HL-60/S4 (cell line): ENCODE measurements around the gene PLCG2.
"Not testable (repeated sequence)": the region's sequence is repeated elsewhere in the genome, so short reads cannot be mapped to it uniquely, and the experiment has no call there.

Source experiments
- in situ Hi-C: fragments of 300-500 bp; cut with MboI; formaldehyde crosslinking; loops from 2 replicates; pipeline ENCODE4 v1.14.3; 2022; ENCODE audit warnings: low sequenced_read_pairs

The PLCG2 gene

DNA sequence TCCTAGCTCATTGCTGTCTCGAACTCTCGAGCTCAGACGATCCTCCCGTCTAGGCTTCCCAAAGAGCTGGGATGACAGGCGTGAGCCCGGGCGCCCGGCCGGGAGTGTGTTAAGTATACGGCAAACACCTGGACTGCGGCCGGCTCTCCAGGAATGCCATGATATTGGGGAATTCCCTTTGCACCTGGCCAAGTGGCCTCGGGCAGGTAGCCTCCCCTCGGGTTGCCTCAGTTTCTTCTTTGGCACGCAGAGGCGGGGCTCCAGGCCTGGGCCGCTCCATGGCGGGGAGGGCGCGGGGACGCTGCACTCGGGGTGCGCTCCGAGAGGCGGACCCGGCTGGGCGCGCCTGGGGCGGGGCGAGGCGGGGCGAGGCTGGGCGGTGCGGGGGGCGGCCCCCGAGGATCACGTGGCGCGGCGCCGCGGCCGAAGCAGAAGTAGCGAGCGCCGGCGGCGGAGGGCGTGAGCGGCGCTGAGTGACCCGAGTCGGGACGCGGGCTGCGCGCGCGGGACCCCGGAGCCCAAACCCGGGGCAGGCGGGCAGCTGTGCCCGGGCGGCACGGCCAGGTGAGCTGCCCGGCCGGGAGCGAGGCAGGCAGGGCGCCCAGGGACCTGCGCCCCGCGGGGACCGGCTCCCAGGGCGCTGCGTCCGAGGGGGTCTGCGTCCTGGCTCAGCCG, at the start of gene PLCG2:
TSS of gene PLCG2 (plus strand) at position 431 of the 675 bp plus-strand sequence. CDS start 6,699 bp downstream, outside the sequence.
- in situ Hi-C loops, result no loop called here

DNA sequence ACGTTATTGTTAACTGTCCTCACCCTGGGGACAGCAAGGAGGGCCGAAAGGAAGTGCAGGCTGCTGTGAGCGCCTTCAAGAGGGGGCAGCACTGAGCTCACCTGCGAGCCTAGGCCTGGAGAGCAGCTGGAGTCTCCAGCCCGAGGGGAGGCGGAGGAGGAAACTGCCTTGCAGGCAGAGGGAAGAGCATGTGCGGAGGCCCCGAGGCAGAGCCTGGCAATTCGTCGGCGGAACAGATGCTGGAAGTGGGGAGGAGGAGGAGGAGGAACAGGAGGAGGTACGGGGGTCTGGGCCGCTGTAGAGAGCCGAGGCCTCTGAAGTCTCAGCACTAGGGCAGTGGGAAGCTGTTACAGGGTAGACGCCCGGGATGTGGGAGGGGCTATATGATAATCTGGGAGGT, 49.6 kb upstream of the PLCG2 start:
- in situ Hi-C loops, result loop anchor here (10.0 kb wide), 2 partner anchors 105 to 365 kb away; no protein-coding TSS in a partner anchor

DNA sequence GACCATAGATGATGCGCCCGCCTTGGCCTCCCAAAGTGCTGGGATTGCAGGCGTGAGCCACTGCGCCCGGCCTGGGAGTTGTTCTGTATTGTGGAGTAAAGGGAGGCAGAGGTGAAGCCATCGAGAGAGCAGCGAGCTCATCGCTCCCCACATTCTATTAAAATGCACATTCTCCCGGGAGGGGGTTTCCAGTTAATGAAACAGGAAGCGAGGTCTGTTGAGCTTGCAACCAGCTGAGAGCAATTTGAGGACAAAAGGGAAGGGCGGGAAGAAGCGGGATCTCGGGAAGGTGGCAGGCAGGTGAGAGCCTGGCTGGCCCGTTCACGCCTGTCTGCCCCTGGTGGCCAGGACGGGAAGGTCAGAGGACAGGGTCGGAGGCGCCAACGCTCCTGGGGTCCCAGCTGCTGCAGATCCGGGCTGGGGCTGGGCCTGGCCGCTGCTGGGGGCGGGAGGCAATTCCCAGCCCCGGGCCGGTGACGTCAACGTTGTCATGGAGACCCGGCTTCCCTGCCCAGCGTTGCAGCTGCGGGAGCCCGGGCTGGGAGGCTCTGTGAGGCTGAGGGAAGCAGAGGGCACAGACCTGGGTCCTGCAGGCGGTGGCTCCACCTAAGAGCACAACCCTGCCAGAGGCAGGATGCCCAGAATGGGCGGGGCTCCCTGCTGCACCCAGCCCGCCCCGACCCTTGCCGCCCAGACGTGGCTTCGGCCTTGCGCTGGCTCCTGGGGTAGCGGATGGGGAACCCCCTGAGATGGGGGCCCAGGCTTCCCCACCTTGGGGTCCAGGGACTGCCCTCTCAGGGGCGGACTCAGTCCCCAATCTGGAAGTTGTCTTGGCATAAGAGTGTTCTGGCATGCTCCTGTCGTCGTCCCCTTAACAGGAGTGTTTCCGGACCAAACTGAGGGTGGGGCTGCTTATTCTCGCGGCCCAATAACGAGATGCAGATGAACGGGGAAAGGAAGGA, 48.7 kb upstream of the PLCG2 start:
- in situ Hi-C loops, result no loop called here

DNA sequence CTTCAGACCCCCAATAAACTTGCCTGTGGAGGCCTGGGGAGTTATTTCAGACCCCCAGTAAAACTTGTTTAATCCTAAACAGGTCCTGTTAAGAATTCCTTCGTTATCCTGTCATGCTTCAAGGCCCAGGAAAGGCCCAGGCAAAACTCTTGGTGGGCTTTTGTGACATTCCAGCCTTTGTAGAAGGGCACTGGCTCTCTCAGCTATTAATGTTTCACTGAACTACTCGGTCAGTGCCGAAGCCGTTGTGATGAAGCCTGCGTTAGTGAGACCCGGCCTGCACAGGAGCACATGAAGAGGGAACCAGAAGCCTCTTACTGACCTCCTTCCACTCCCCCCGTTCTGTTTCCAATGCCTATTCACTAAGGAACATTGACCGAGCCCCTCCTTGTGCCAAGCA, 47.4 kb upstream of the PLCG2 start:
- in situ Hi-C loops, result no loop called here

DNA sequence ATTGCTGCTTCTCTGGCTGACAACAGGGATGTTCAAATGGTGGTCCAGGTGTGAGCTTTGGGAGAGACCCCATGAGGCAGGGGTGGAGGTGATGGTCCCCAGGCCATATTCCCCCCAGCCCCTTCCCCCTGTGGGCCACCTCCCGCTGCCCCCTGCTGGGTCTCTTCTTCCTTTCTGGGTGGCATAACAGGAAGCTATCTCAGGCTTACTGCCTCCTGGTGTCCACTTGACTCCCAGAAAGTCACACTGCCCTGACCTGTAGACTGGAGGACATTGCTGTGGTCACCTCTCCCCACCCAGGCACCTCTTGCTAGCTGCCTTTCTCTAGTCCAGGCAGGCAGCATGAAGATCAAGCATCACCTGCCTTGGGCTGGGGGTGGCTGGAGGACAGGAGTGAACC, 46.4 kb upstream of the PLCG2 start:
- in situ Hi-C loops, result no loop called here

DNA sequence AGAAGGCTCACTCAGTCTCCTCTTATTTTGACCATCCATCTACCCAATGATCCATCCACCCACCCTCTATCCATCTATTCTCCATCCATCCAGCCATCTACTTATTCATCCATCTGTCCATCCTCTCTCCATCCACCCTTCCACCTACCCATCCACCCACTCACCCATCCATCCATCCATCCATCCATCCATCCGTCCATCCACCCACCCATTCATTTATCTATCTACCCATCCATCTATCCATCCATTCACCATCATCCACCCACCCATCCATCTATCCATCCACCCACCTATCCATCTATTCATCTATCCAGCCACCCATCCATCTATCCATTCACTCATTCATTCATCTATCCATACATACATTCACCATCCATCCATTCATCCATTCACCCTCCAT, 45.8 kb upstream of the PLCG2 start:
- in situ Hi-C loops, result no loop called here

DNA sequence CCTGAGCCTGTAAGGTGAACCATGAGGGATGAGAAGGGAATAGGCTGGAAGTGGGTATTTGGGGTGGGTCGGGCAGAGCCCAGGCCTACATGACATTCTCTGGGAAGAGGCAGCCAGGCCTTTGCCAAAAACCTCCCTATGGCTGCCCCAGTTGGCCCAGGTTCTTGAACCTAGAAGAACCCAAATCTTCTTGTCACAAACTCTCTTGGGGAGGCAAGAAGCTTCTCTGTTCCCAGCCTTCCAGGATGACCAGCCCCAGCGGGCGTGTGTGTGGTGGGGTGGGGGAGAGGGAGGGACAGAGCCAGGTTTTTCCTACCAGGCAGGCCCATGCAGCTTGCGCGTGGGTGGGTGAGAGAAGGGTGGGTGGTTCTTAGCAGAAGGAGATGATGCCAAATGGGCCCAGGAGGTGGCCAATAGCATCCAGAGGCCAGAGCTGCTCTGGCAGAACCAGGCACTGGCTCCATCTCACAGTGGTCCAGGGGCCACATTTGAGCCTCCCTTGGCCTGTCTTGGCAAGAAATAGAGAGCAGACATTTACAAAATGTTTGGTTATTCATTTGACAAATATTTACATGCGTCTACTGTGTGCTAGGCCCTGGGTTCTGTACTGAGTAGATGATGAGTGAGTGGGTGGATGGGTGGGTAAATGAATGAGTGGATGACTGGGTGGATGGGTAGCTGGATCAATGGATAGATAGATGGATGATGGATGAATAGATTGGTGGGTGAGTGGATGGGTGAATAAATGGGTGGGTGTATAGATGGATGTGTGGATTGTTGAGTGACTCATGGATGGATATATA, 44.3 kb upstream of the PLCG2 start:
- in situ Hi-C loops, result no loop called here

DNA sequence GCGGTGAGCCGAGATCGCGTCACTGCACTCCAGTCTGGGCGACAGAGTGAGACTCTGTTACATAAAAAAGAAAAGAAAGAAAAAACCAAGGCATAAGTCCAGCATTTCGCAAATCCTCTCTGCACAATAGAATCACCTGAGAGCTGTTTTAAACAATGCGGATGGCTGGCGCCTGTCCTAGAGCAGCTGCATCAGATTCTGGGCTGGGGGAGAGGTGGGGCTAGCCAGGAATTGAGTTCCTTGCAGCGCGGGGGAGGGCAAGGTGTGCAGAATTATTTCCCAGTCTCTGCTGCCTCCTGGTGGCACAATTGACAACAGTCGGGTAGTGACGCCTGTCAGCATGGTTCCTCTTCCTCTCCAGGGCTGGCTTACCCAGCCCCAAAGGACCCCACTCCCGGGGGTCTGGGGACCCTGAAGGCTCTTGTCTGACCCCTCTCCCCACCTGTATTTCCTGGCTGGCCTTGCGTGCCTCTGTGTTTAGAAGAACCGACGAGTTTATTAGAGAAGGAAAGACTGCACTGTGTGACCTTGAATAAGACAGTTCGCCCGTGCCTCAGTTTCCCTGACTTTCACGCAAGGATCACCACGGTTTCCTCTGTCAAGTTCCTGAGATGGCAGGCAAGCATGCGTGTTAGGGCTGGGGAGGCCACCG, 41.1 kb upstream of the PLCG2 start:
- in situ Hi-C loops, result no loop called here

DNA sequence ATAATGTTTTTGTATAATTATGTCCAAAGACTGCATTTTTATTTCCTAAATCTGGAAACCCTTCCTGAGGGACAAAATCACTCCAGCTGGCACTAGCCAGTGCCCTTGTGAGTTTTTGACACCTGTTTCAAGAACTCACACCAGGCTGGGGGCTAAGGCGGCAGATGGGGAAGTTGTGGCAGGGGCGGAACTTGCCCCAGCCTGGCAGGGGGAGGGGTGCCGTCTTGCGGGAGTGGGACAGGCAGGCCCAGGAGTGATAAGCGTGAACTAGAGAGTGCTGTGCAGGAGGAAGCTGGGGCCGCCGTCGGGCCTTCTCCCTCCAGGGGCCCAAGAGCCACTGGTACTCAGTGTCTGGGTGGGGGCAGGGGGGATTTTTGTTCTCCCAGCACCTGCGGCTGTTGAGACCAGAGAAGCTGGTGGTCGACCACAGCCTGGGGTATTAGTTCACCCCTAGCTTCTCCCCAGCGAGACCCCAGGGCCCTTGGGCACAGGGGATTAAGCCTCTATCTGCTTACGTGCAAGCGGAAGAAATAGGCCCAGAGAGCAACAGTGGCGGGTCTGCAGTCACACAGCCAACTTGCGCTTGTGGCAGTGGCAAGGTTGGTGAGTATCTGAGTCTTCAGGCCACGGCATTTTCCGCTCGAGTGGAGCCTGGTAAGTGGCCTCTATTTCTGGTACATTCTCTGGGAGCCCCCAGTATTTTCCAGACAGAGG, 40.2 kb upstream of the PLCG2 start:
- in situ Hi-C loops, result no loop called here

DNA sequence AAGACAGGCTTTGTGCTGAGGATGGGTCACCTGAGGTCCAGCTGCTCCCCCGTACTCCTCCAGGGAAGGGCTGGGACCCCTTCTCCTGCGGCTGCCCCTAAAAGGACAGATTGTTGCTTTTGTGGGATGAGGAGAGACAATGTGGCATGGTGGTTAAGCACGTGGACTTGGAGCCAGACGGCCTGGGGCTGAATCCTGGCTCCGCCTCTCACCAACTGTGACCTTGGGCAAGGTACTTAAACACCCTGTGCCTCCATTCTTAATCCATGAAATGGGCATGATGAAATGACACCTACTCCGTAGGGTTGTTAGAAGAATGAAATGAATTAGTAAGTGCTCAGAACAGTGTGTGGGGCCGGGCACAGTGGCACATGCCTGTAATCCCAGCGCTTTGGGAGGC, 39.6 kb upstream of the PLCG2 start:
- in situ Hi-C loops, result no loop called here

DNA sequence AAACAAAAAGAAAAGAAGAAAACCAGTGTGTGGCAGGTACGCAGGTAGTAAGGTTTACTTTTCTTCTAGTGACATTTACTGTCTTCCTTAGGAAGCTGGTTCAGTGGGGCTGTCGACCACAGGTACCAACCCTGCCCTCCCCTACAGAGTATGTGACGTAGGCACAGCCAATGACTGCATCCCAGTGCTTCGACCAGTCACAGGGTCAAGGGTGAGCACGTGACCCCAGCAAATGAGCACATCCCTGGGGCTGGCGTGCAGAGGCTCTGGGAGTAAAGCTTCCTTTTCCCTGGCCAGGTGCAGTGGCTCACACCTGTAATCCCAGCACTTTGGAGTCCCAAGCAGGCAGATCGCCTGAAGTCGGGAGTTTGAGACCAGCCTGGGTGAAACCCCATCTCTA, 38.9 kb upstream of the PLCG2 start:
- in situ Hi-C loops, result no loop called here

DNA sequence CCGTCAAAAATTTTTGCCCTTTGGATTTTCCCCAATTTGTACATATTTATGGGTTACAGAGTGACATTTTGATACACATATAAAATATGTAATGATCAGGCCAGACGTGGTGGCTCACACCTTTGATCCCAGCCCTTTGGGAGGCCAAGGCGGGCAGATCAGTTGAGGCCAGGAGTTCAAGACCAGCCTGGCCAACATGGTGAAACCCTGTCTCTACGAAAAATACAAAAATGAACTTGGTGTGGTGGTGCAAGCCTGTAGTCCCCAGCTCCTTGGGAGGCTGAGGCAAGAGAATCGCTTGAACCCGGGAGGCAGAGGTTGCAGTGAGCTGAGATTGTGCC, 37.7 kb upstream of the PLCG2 start:
- in situ Hi-C loops, result not testable (repeated sequence)

DNA sequence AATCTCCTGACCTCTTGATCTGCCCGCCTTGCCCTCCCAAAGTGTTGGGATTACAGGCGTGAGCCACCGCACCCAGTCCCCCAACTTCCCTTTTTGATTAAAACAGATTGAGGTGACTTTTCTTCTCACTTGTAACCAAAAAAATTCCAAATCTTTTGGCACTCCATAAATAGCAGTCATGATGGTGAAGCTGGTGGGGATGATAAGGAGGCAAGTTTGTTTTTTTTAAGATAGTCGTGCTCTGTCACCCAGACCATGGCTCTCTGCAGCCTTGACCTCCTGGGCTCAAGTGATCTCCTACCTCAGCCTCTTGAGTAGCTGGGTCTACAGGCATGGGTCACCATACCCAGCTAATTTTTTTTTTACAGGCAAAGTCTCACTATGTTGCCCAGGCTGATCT, 34.7 kb upstream of the PLCG2 start:
- in situ Hi-C loops, result no loop called here

DNA sequence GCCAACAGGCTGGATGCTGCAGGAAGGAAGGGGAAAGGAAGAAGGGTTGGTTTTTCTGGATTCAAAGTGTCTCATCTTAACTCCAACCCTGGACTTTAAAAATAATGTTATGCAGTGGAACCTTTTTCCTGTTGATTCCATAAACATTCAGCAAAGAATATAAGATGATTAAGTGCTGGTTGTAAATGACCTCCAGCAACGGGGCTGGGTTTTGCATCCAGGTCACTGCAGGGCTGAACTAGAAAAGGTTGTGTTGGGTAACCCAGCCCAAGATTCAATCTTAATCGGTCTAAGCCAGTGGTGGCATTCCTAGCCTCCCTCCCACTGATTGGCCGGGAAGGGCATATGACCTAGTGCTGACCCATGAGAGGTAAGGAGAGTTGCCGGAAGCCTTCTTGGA, 34.2 kb upstream of the PLCG2 start:
- in situ Hi-C loops, result no loop called here

DNA sequence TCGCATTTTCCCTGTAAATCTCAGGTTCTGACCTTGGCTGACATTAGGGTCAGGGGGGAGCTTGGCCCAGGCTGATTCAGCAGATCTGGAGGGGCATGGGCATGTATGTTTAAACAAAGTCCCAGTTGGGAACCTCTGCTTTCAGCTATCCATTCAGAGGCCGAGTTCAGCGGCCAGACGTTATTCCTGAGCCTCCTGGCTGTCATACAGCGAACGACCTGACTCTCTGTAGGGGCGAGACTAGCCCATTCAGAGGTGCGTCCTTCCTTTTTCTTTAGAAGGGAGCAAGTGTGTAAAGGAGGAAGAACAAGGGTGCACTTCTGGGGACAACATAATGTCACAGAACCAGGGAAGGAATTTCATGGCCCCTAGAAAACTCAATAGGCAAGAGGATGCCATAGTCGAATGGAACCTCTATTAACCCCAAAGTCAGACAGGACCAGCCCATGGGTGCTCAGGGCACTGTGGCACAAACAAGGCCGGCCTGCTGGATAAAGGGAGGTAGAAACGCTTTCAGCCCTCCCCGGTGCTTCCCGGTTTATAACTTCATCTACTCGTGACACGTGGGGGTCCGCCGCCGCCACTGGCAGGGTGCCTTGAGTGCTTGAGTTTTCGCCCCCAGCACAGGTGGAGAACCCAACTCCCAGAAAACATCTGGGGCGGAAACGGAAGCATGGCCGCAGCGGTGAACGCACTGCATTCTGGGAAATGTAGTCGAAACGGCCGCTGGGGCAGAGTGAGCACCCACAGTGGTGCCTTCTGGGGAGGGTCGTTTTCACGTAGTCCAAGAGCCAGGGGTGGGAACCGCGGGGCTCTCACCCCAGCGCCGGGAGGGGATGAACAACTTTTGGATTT, 33.2 kb upstream of the PLCG2 start:
- in situ Hi-C loops, result no loop called here

DNA sequence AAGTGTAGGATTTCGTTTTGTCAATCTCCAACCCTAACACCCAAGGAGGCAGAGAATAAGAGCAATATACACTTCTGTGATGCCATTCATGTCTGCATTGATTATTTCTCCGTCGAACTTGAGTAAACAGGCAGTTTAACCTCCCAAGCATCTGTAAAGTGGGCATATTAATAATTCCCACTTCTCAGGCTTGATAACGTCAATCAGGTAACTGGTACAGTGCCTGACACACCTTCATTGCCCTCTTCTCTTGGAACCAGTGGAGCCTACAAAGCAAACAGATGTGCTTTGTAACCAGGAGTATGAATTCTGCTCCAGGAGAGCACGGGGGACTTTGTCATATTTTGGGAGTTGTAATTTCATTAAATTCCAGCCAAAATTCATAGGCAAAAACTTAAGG, 32.5 kb upstream of the PLCG2 start:
- in situ Hi-C loops, result no loop called here

DNA sequence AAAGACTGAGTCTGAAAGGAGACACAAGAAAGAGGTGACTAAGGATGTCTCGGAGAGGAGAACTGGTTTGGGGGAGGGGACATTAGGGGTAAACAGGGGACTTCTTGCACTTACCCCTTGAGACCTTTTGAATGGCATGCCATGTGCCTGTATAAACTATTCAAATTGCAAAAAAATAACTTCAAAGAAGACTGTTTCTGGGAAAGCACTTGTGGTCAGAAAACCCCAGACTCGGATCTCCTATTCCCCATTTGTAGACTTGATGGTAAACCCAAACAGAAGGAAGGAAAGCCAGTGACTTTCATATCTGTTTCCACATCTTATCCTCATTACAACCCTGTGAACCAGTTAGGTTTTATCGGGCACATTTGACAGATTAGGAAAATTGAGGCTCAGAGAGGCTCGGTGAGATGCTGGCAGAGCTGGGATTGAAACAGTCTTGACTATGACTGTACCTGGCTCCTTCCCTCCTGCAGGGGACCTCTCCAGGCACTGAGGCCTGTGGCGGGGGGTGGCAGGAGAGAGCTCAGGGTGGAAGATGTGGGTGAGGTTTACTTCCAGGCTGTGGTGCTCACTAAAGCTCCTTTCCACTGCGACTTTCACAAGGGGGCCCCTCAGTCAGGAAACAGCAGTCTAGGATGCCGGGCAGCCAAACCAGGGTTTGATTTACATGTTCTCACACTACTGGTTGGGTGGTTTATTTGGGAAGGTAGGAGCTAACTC, 30.5 kb upstream of the PLCG2 start:
- in situ Hi-C loops, result no loop called here

DNA sequence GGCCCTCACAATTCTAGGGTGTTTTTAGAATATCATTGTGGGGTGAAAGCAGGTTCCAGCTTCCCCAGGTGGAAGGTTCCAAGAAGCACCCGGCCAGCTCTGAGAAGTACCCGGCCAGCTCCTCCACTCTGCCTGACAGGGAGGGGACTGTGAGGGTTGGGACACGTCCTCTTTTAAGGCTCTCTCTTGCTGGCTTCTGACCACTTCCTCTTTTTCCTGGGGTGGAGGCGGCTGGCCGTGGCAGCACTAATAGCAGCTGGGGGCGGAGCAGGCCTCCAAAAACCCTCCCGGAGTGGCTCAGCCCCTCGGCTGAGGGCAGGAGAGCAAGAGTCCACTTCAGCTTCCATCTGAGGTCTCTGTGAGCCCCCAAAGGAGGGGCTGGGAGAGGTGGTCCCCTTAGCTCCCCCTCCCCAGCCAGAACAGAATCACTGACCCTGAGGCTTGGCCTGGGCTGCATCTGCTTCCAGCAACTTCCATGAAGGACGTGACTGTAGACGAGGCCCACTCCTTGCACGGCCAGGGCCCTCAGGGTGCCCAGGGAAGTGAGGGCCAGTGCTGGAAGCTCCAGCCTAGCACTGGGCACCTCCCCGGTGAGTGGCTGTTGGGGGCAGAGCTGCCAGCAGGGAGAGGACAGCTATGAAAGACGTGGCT, 26.7 kb upstream of the PLCG2 start:
- in situ Hi-C loops, result no loop called here
